Peyer's patch (tissue), 4 donors: ENCODE results near the gene TNFSF18. TPM values are rescaled to one million over a fixed set of nuclear protein-coding genes. Genes with fewer than 3 reads are reported as not detected.

ENCODE experiments used
- DNase-seq, 3 donors: peaks; one replicate each; pipeline ENCODE4 v3.0.0-alpha.2; 2017 to 2019
- H3K27ac ChIP-seq, 4 donors: fragments of 200-600 bp; sonication (generic); one replicate each; pipeline ENCODE4 v1.5.1; 2016 to 2019
- H3K27me3 ChIP-seq, 2 donors: fragments of 200-600 bp; sonication (generic); one replicate each; pipeline ENCODE4 v1.5.1; 2019
- H3K36me3 ChIP-seq, 3 donors: fragments of 200-600 bp; sonication (generic); one replicate each; pipeline ENCODE4 v1.5.1; 2016 to 2019
- H3K4me1 ChIP-seq, 4 donors: fragments of 200-600 bp; sonication (generic); one replicate each; pipeline ENCODE4 v1.5.1; 2016 to 2019
- H3K4me3 ChIP-seq, 4 donors: fragments of 200-600 bp; sonication (generic); 1 replicate in 3 of 4; 2 replicates in 1 of 4; pipeline ENCODE4 v1.5.1; 2016 to 2019; ENCODE audit warnings: mild to moderate bottlenecking in 1 of 4
- H3K9me3 ChIP-seq, 4 donors: fragments of 200-600 bp; sonication (generic); one replicate each; pipeline ENCODE4 v1.5.1; 2016 to 2019; ENCODE audit warnings: mild to moderate bottlenecking in 1 of 4
- POLR2A ChIP-seq, 2 donors: fragments of 450-650 bp; IDR thresholded peaks; one replicate each; pipeline ENCODE4 v1.5.1; 2017; ENCODE audit warnings: antibody characterized with exemption in 2 of 2, mild to moderate bottlenecking in 2 of 2, moderate library complexity in 2 of 2
- total RNA-seq, 4 donors: library from RNA; depleted of rRNA; stranded (reverse); fragments of >200 nt; gene quantifications; one replicate each; pipeline ENCODE4 v1.1.0, GENCODE V29; 2016
- TF ChIP-seq, protein P1 (sequence below), 6 experiments: fragments of 450-650 bp in 4 of 6; fragments of 200-600 bp in 2 of 6; sonication (generic) in 1 of 6; IDR thresholded peaks; one replicate each; pipeline ENCODE4 v1.5.1; 2017 to 2019; ENCODE audit warnings: antibody characterized with exemption in 6 of 6, mild to moderate bottlenecking in 3 of 6, moderate library complexity in 1 of 6

Gene TNFSF18
- total RNA-seq, 4 donors from 2014 or later: not detected

DNA sequence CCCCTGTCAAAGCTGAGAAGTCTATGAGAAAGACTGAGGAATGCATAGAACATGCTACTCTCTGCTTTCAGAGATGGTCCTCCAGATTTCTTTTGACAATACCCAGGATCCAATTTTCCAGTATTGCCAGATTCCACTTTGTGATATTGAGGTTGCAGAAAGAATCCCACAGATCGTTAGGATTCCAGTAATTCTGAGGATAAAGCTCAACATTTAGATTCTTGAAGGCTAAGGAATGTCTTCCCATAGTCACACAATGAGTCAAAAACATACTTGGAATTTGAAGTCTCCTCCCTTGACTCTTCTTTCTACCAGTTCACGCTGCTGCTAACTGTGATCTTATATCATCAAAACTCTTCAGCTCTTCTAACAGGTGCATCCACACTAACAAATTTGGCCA, 57.1 kb downstream of the TNFSF18 start:
- DNase-seq: no peak
- H3K27me3 ChIP-seq: no peaks in the 10 kb centered on the region
- no peak overlapping the region for H3K27ac ChIP-seq
- no peaks in the 10 kb centered on the region for H3K9me3 ChIP-seq
- H3K4me1 ChIP-seq: no peaks in the 10 kb centered on the region
- H3K36me3 ChIP-seq: no peaks in the 10 kb centered on the region
- H3K4me3 ChIP-seq: no peak overlapping the region
- no peak for TF ChIP-seq POLR2A (IDR thresholded peaks at IDR 0.05)
- TF ChIP-seq, protein P1, sequence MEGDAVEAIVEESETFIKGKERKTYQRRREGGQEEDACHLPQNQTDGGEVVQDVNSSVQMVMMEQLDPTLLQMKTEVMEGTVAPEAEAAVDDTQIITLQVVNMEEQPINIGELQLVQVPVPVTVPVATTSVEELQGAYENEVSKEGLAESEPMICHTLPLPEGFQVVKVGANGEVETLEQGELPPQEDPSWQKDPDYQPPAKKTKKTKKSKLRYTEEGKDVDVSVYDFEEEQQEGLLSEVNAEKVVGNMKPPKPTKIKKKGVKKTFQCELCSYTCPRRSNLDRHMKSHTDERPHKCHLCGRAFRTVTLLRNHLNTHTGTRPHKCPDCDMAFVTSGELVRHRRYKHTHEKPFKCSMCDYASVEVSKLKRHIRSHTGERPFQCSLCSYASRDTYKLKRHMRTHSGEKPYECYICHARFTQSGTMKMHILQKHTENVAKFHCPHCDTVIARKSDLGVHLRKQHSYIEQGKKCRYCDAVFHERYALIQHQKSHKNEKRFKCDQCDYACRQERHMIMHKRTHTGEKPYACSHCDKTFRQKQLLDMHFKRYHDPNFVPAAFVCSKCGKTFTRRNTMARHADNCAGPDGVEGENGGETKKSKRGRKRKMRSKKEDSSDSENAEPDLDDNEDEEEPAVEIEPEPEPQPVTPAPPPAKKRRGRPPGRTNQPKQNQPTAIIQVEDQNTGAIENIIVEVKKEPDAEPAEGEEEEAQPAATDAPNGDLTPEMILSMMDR (IDR thresholded peaks at IDR 0.05): no peak

DNA sequence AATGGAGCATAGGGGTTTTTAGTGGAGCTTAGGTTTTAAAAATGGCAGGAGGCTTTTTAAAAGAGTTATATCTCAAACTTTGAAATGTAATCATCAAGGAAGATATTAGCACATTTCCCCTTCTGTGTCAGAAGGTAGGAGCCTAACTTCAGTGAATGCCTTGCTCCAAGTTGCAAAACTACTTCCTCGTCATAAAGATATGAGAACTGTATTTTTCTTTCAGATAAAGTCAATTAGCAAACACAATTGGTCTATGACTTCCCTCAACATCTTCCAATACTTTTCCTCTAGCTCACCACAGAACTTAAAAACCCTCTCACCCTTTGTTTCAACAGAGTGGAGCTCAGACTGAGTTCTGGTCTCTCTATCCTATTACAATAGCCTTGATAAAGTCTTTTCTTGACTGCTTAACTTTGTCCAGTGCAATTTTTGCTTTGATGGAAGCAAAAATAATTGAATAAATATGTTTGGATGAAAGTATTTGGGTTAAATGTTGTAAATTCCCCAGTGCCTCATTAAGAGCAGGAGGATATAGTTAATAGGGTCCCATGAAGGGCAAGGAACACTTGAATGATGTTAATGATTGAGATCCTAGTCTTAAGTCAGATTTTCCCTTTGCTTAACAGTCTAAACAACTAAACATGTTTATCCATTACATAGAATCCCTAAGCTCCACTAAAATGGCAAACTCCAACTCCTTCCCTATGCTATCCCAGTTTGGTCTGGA, 58.9 kb downstream of the TNFSF18 start:
- no peak for TF ChIP-seq POLR2A (IDR thresholded peaks at IDR 0.05)
- TF ChIP-seq, protein P1 (IDR thresholded peaks at IDR 0.05): no peak
- no peak overlapping the region for H3K27ac ChIP-seq

DNA sequence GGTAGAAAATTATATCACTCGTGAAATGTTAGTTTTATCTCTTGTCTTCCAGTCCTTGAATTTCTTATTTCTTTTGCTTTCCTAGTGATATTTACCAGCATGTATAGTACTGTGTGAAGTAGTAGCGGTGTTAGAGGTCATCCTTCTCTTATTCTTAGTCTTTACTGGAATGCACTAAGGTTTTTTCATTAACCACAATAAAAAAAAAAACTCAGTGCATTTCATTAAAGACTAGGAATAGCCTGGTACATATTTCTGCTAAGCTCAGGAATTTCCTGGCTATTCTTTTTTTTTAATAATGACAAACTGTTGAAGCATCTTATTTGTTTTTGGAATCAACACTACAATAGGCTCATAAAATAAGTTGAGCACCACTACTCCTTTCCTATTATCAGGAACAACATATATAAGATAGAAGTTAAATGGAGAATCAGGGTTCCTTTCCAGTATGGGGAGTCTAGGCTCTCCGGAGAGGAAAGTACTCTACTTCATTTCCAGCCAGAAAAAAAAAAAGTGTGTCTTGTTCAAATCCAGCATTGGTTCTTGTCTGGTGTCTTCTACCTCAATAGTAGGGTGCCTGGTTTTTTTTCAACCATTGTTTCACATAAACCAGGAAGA, 60.0 kb downstream of the TNFSF18 start:
- Histone ChIP-seq H3K27ac (no peak overlapping the region), H3K27me3 (no peaks in the 10 kb centered on the region), H3K36me3 (no peaks in the 10 kb centered on the region), H3K4me1 (no peaks in the 10 kb centered on the region), H3K9me3 (no peaks in the 10 kb centered on the region), H3K4me3 (no peak overlapping the region)
- TF ChIP-seq POLR2A (IDR thresholded peaks at IDR 0.05): no peak
- TF ChIP-seq, protein P1 (IDR thresholded peaks at IDR 0.05): no peak
- DNase-seq: no peak

More for the DNA sequence above, 58.9 kb downstream of the TNFSF18 start:
- no peak for DNase-seq
- Histone ChIP-seq H3K36me3 (no peaks in the 10 kb centered on the region), H3K4me3 (no peak overlapping the region), H3K9me3 (no peaks in the 10 kb centered on the region), H3K4me1 (no peaks in the 10 kb centered on the region), H3K27me3 (no peaks in the 10 kb centered on the region)

Other genes starting within 250 kb of the TNFSF18 start
- 1 to 10 TPM in 1 of 4 donors, under 1 TPM in 1, not detected in 2; 0.70 to 2.5 TPM for gene TNFSF4, start 156.4 kb upstream of the TNFSF18 start, total RNA-seq